GM12878 (cell line): Measurements from ENCODE around the gene OR6P1. TPM values are rescaled to one million over a fixed set of nuclear protein-coding genes. Genes with fewer than 3 reads are reported as not detected.

Experiments
- ATAC-seq: fragments of 200-7000 bp; cut with Tn5 transposase; 3 replicates; pipeline ENCODE4 v1.9.1; 2020; ENCODE audit warnings: mild to moderate bottlenecking, moderate library complexity
- BruUV-seq: library from RNA; stranded (reverse); fragments of 400-500 nt; replicated peaks from 2 replicates; lab custom pipeline; 2021; lab: Mats Ljungman, UMichigan
- CTCF ChIA-PET: fragments of 300-600 bp; sonication (Branson Sonifier 250); formaldehyde crosslinking; extraction: SDS; loops from one replicate; lab custom pipeline; 2021; ENCODE audit warnings: inconsistent platforms; lab: Yijun Ruan, JAX
- POLR2A ChIA-PET: fragments of 350-600 bp; formaldehyde crosslinking; extraction: SDS; loops from one replicate; lab custom pipeline; 2021; ENCODE audit warnings: inconsistent platforms; lab: Charles Lee
- RAD21 ChIA-PET: fragments of 300-600 bp; sonication (Branson Sonifier 250); formaldehyde crosslinking; loops from one replicate; lab custom pipeline; 2023; ENCODE audit warnings: antibody characterized with exemption; ENCODE audit not compliant: unreplicated experiment; lab: Charles Lee
- SMC1A ChIA-PET: fragments of 300-600 bp; sonication (Branson Sonifier 250); formaldehyde crosslinking; loops from one replicate; lab custom pipeline; 2023; ENCODE audit not compliant: unreplicated experiment, uncharacterized antibody; lab: Charles Lee
- DNase-seq: peaks from one replicate; pipeline ENCODE4 v3.0.0-alpha.2; 2011; ENCODE audit warnings: low read depth, low spot score
- FAIRE-seq: peaks from 3 replicates; lab custom pipeline; 2011; peaks lifted over from hg19 to GRCh38; lab: Jason Lieb, UNC
- H2AFZ ChIP-seq: 2 replicates; pipeline ENCODE4 v1.6.0; 2011; ENCODE audit warnings: low read depth, low read length, control low read depth; ENCODE audit not compliant: control insufficient read depth
- H3K27ac ChIP-seq: 2 replicates; pipeline ENCODE4 v1.5.1; 2011; ENCODE audit warnings: control low read depth; ENCODE audit not compliant: control insufficient read depth, insufficient read depth
- H3K27me3 ChIP-seq, 2 experiments: replicated peaks in 1 of 2; 2 replicates each; pipeline versions ENCODE4 v1.6.0 to v1.6.1; 2011; ENCODE audit warnings: low read length in 1 of 2; ENCODE audit not compliant: control insufficient read depth in 2 of 2, insufficient read depth in 2 of 2
- H3K36me3 ChIP-seq, 2 experiments: 2 replicates each; pipeline ENCODE4 v1.5.1; 2011; ENCODE audit warnings: low read length in 1 of 2; ENCODE audit not compliant: control insufficient read depth in 2 of 2, insufficient read depth in 2 of 2
- H3K4me1 ChIP-seq: 2 replicates; pipeline ENCODE4 v1.6.1; 2011; ENCODE audit warnings: mild to moderate bottlenecking, low read length, moderate library complexity, mixed read lengths; ENCODE audit not compliant: control insufficient read depth, insufficient read depth
- H3K4me2 ChIP-seq: 2 replicates; pipeline ENCODE4 v1.6.0; 2011; ENCODE audit warnings: control low read depth; ENCODE audit not compliant: control insufficient read depth, insufficient read depth
- H3K4me3 ChIP-seq: fragments of 200-600 bp; sonication (generic); 2 replicates; pipeline ENCODE4 v1.5.1; 2016
- H3K79me2 ChIP-seq: 2 replicates; pipeline ENCODE4 v1.6.0; 2011; ENCODE audit warnings: low read length; ENCODE audit not compliant: control insufficient read depth, insufficient read depth
- H3K9ac ChIP-seq: 2 replicates; pipeline ENCODE4 v1.8.0; 2011; ENCODE audit warnings: low read length, control low read depth, mixed read lengths; ENCODE audit not compliant: control insufficient read depth, insufficient read depth
- H3K9me3 ChIP-seq: replicated peaks from 3 replicates; pipeline ENCODE4 v1.5.1; 2011; ENCODE audit warnings: mild to moderate bottlenecking, low read length; ENCODE audit not compliant: control insufficient read depth, insufficient read depth
- H4K20me1 ChIP-seq: 2 replicates; pipeline ENCODE4 v1.6.0; 2011; ENCODE audit not compliant: control insufficient read depth, insufficient read depth
- CEBPB ChIP-seq, 2 experiments: fragments of 150-350 bp in 1 of 2; IDR thresholded peaks; 2 replicates each; pipeline ENCODE4 v1.6.1; 2012 to 2014; ENCODE audit warnings: low read depth in 2 of 2, low read length in 2 of 2, borderline replicate concordance in 1 of 2, inconsistent platforms in 1 of 2
- CUX1 ChIP-seq: IDR thresholded peaks from 2 replicates; pipeline ENCODE4 v1.6.1; 2012; ENCODE audit warnings: improper control_type of control experiment, low read depth, low read length; ENCODE audit not compliant: insufficient replicate concordance
- ETV6 ChIP-seq, 2 experiments: fragments of 450-650 bp in 1 of 2; IDR thresholded peaks in 1 of 2; conservative IDR thresholded peaks in 1 of 2; 2 replicates each; pipeline ENCODE4 v1.6.1; 2014; ENCODE audit warnings: antibody characterized with exemption in 1 of 2, borderline replicate concordance in 1 of 2, low read depth in 1 of 2, mild to moderate bottlenecking in 1 of 2, moderate library complexity in 1 of 2
- PKNOX1 ChIP-seq: fragments of 450-650 bp; IDR thresholded peaks from 2 replicates; pipeline ENCODE4 v1.6.1; 2016; ENCODE audit warnings: mild to moderate bottlenecking
- POLR2A ChIP-seq: IDR thresholded peaks from 2 replicates; pipeline ENCODE4 v1.6.1; 2011; ENCODE audit warnings: low read depth, mild to moderate bottlenecking, low read length
- SMC3 ChIP-seq: IDR thresholded peaks from 2 replicates; pipeline ENCODE4 v1.6.1; 2011; ENCODE audit warnings: low read length, improper control_type of control experiment, borderline replicate concordance
- ZNF622 ChIP-seq: fragments of 450-650 bp; IDR thresholded peaks from 2 replicates; pipeline ENCODE4 v1.6.1; 2017; ENCODE audit warnings: mild to moderate bottlenecking, inconsistent platforms
- WGBS: methylation state at CpG from one replicate; pipeline ENCODE4 v1.1.6; 2016; ENCODE audit warnings: low lambda C conversion rate; ENCODE audit not compliant: insufficient replicate concordance, insufficient coverage; ENCODE audit errors: missing lambda C conversion rate; 5-methylcytosine and 5-hydroxymethylcytosine counted together
- in situ Hi-C: fragments of 300-500 bp; cut with MboI; formaldehyde crosslinking; loops from 9 replicates; pipeline ENCODE4 v1.14.3; 2018; ENCODE audit warnings: mixed read lengths
- intact Hi-C: fragments of 100-400 bp; cut with micrococcal nuclease; formaldehyde crosslinking; loops from one replicate; pipeline ENCODE4 v1.14.2; 2022; ENCODE audit not compliant: unreplicated experiment
- polyA plus RNA-seq, 11 experiments: library from polyadenylated mRNA; depleted of rRNA in 4 of 11; unstranded in 6 of 11; stranded (reverse) in 5 of 11; fragments of >200 nt; fragmentation: Nextera tagmentation in 4 of 11; fragmentation: Illumina TruSeq in 1 of 11; extraction: Ambion mirVana in 4 of 11; extraction: Trizol in 1 of 11; gene quantifications; 1 replicate in 1 of 11; 2 replicates in 10 of 11; pipeline versions ENCODE4 v1.2.1 to v1.2.3, GENCODE V29; 2011 to 2016; ENCODE audit warnings: inconsistent platforms in 2 of 11, missing spikeins in 2 of 11, low read depth in 1 of 11
- total RNA-seq, 4 experiments: library from RNA; depleted of rRNA in 3 of 4; stranded (reverse); fragments of >200 nt in 3 of 4; fragmentation: Illumina TruSeq in 1 of 4; extraction: Trizol in 1 of 4; gene quantifications; 2 replicates each; pipeline versions ENCODE4 v1.2.1 to v1.2.3, GENCODE V29; 2013 to 2021
- TF ChIP-seq, protein P1 (sequence below): fragments of 450-650 bp; IDR thresholded peaks from 2 replicates; pipeline ENCODE4 v1.6.1; 2017; ENCODE audit warnings: mild to moderate bottlenecking, low read depth, inconsistent platforms; ENCODE audit not compliant: poor library complexity, severe bottlenecking

The OR6P1 gene
- total and polyA plus RNA-seq, 10 of the 15 experiments (the other 5 are each of a cell fraction or from before 2014, with no cell fraction given), result not detected

DNA sequence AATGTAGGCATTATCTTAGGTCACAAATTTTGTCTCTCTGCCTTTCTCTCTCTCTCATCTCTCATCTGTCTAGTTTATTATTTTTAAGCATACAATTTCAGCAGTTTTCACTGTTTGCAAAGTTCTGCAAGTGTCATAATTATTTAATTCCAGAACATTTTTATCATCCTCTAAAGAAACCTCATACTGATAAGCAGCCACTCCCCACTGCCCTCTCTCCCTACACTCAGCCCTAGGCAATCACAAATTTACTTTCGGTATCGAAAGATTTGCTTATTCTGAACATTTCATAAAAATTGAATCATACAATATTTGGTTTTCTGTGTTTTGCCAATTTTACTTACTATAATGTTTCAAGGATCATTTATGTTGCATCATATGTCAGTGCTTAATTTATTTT, 32.8 kb downstream of the OR6P1 start (continued):
- TF ChIP-seq ETV6 (conservative IDR thresholded peaks at IDR 0.05 in 1 of 2, IDR thresholded peaks at IDR 0.05 in 1 of 2; ENCODE audit: borderline replicate concordance in 1 of 2, low read depth in 1 of 2), result no peak
- no peak for TF ChIP-seq SMC3
- TF ChIP-seq ZNF622, result no peak

DNA sequence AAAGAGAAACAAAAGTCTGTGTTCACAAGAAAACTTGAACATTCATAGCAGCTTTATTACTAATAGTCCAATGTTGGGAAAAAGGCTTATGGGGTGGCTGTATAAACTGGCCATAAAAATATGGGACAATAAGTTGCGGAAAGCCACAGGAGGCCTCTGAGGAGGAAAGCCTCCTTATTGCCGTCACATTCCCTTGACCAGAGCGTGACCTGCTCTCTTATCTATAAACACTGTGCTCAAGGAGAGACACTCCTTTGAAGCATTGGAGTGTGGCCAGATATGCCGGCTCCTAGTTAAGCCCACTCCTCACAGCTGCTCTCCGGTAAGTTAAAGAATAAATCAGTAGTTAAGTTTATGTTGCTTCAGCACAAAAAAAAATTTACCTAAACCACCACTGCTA, 35.9 kb downstream of the OR6P1 start:
- Histone ChIP-seq H4K20me1 (no peaks in the 10 kb centered on the region), H3K4me1 (no peaks in the 10 kb centered on the region), H3K36me3 (no peaks in the 10 kb centered on the region), H3K27me3 (no peaks in the 10 kb centered on the region), H3K4me2 (no peak overlapping the region), H3K4me3 (no peak overlapping the region), H3K9me3 (no peaks in the 10 kb centered on the region), H3K79me2 (no peaks in the 10 kb centered on the region), H3K9ac (no peak overlapping the region), H3K27ac (no peak overlapping the region), H2AFZ (no peak overlapping the region)
- POLR2A ChIA-PET, result no interaction called here
- RAD21 ChIA-PET, result no interaction called here
- ATAC-seq, result no peak
- in situ Hi-C loops, result no loop called here
- no TSS peak for BruUV-seq
- no peak for DNase-seq
- no peak for FAIRE-seq
- CTCF ChIA-PET, result interaction anchor here (0.5 kb wide), 1 partner anchor 125 kb away, joined by 3 read pairs; no protein-coding TSS in a partner anchor
- SMC1A ChIA-PET, result no interaction called here
- intact Hi-C loops, result no loop called here
- TF ChIP-seq SMC3, result no peak
- TF ChIP-seq, protein P1, sequence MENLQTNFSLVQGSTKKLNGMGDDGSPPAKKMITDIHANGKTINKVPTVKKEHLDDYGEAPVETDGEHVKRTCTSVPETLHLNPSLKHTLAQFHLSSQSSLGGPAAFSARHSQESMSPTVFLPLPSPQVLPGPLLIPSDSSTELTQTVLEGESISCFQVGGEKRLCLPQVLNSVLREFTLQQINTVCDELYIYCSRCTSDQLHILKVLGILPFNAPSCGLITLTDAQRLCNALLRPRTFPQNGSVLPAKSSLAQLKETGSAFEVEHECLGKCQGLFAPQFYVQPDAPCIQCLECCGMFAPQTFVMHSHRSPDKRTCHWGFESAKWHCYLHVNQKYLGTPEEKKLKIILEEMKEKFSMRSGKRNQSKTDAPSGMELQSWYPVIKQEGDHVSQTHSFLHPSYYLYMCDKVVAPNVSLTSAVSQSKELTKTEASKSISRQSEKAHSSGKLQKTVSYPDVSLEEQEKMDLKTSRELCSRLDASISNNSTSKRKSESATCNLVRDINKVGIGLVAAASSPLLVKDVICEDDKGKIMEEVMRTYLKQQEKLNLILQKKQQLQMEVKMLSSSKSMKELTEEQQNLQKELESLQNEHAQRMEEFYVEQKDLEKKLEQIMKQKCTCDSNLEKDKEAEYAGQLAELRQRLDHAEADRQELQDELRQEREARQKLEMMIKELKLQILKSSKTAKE, result no peak
- TF ChIP-seq POLR2A, result no peak
- no peak for TF ChIP-seq CEBPB (IDR thresholded peaks at IDR 0.05; ENCODE audit: borderline replicate concordance in 1 of 2, low read depth in 2 of 2, low read length in 2 of 2)
- no peak for TF ChIP-seq CUX1
- TF ChIP-seq PKNOX1, result no peak
- 66% methylated on average over 5 of the region's 5 CpGs for WGBS
